GM23338 (cell line): ENCODE data around the gene TIRAP. TPM values are rescaled to one million over a fixed set of nuclear protein-coding genes. Genes with fewer than 3 reads are reported as not detected.
A peak's percentile ranks its signal among the peaks of the same experiment; 100 is the strongest.

ENCODE experiments used
- ATAC-seq: fragments of 200-7000 bp; cut with Tn5 transposase; 3 replicates; pipeline ENCODE4 v1.9.1; 2020
- DNase-seq: peaks from one replicate; pipeline ENCODE4 v3.0.0-alpha.2; 2015; ENCODE audit warnings: low spot score
- H2AFZ ChIP-seq: fragments of 200-600 bp; sonication (generic); 2 replicates; pipeline ENCODE4 v1.8.0; 2016; ENCODE audit warnings: antibody characterized with exemption, mild to moderate bottlenecking, moderate library complexity
- H3F3A ChIP-seq: fragments of 200-600 bp; sonication (generic); replicated peaks from 2 replicates; pipeline ENCODE4 v1.8.0; 2017; ENCODE audit warnings: antibody characterized with exemption, mixed run types, low read depth
- H3K27ac ChIP-seq: fragments of 200-600 bp; sonication (generic); 2 replicates; pipeline ENCODE4 v1.6.1; 2016; ENCODE audit warnings: low read depth
- H3K27me3 ChIP-seq: fragments of 200-600 bp; sonication (generic); 2 replicates; pipeline ENCODE4 v1.8.0; 2016; ENCODE audit warnings: mild to moderate bottlenecking, mixed run types, moderate library complexity; ENCODE audit not compliant: insufficient read depth
- H3K36me3 ChIP-seq: fragments of 200-600 bp; sonication (generic); 2 replicates; pipeline ENCODE4 v1.8.0; 2016; ENCODE audit warnings: mild to moderate bottlenecking; ENCODE audit not compliant: insufficient read depth
- H3K4me1 ChIP-seq: fragments of 200-600 bp; sonication (generic); 2 replicates; pipeline ENCODE4 v1.8.0; 2016; ENCODE audit warnings: mild to moderate bottlenecking, moderate library complexity; ENCODE audit not compliant: insufficient read depth
- H3K4me2 ChIP-seq: fragments of 200-600 bp; sonication (generic); 2 replicates; pipeline ENCODE4 v1.7.1; 2017; ENCODE audit warnings: mixed run types
- H3K4me3 ChIP-seq: fragments of 200-600 bp; sonication (generic); 2 replicates; pipeline ENCODE4 v1.6.1; 2016; ENCODE audit warnings: mixed run types
- H3K79me2 ChIP-seq: fragments of 200-600 bp; sonication (generic); replicated peaks from 2 replicates; pipeline ENCODE4 v1.8.0; 2017; ENCODE audit warnings: mild to moderate bottlenecking; ENCODE audit not compliant: insufficient read depth
- H3K9me2 ChIP-seq: fragments of 200-600 bp; sonication (generic); 2 replicates; pipeline ENCODE4 v1.8.0; 2017; ENCODE audit not compliant: insufficient read depth
- H4K20me1 ChIP-seq: fragments of 200-600 bp; sonication (generic); replicated peaks from 2 replicates; pipeline ENCODE4 v1.8.0; 2017; ENCODE audit warnings: mild to moderate bottlenecking; ENCODE audit not compliant: insufficient read depth
- H3K27ac Mint-ChIP-seq: 2 replicates; pipeline ENCODE4 v1.8.0; 2020; ENCODE audit warnings: inconsistent platforms, mild to moderate bottlenecking, moderate library complexity, mixed read lengths
- H3K27me3 Mint-ChIP-seq: 3 replicates; pipeline ENCODE4 v1.8.0; 2022; ENCODE audit warnings: low read depth, mild to moderate bottlenecking, moderate library complexity, mixed read lengths, inconsistent platforms; ENCODE audit not compliant: insufficient read depth, poor library complexity
- H3K36me3 Mint-ChIP-seq: 3 replicates; pipeline ENCODE4 v1.8.0; 2021; ENCODE audit warnings: low read depth, mild to moderate bottlenecking, inconsistent platforms, moderate library complexity, mixed read lengths
- H3K4me1 Mint-ChIP-seq: 3 replicates; pipeline ENCODE4 v1.8.0; 2020; ENCODE audit warnings: mild to moderate bottlenecking, inconsistent platforms, mixed read lengths
- H3K4me3 Mint-ChIP-seq: 3 replicates; pipeline ENCODE4 v1.8.0; 2021; ENCODE audit warnings: moderate library complexity, mild to moderate bottlenecking, inconsistent platforms, mixed read lengths
- H3K9me3 Mint-ChIP-seq: 3 replicates; pipeline ENCODE4 v1.8.0; 2020; ENCODE audit warnings: moderate library complexity, mild to moderate bottlenecking, inconsistent platforms, mixed read lengths
- CREB1 ChIP-seq: fragments of 250-450 bp; sonication (Bioruptor Pico); IDR thresholded peaks from 2 replicates; pipeline ENCODE4 v1.5.0; 2020; ENCODE audit warnings: low read depth, mild to moderate bottlenecking, moderate library complexity
- EZH2 ChIP-seq: fragments of 200-600 bp; sonication (generic); IDR thresholded peaks from one replicate; pipeline ENCODE4 v1.8.0; 2017; ENCODE audit warnings: antibody characterized with exemption, mild to moderate bottlenecking, low read depth; ENCODE audit not compliant: unreplicated experiment
- EZH2phosphoT487 ChIP-seq: fragments of 200-600 bp; sonication (generic); IDR thresholded peaks from one replicate; pipeline ENCODE4 v1.8.1; 2018; ENCODE audit warnings: antibody characterized with exemption; ENCODE audit not compliant: unreplicated experiment
- JUNB ChIP-seq: IDR thresholded peaks from one replicate; pipeline ENCODE4 v1.6.1; 2016; ENCODE audit warnings: antibody characterized with exemption; ENCODE audit not compliant: unreplicated experiment
- NANOG ChIP-seq: IDR thresholded peaks from 2 replicates; pipeline ENCODE4 v1.6.1; 2016; ENCODE audit warnings: antibody characterized with exemption, borderline replicate concordance
- POLR2AphosphoS5 ChIP-seq: IDR thresholded peaks from 2 replicates; pipeline ENCODE4 v1.6.1; 2016; ENCODE audit warnings: antibody characterized with exemption, low read depth
- REST ChIP-seq: IDR thresholded peaks from one replicate; pipeline ENCODE4 v1.6.1; 2018; ENCODE audit warnings: antibody characterized with exemption; ENCODE audit not compliant: unreplicated experiment
- STAT1 ChIP-seq: IDR thresholded peaks from one replicate; pipeline ENCODE4 v1.6.1; 2016; ENCODE audit warnings: antibody characterized with exemption; ENCODE audit not compliant: unreplicated experiment
- ZNF114 ChIP-seq: fragments of 250-450 bp; sonication (Bioruptor Pico); IDR thresholded peaks from 2 replicates; pipeline ENCODE4 v1.5.0; 2020; ENCODE audit warnings: mild to moderate bottlenecking, moderate library complexity
- ZNF331 ChIP-seq: fragments of 250-450 bp; sonication (Bioruptor Pico); IDR thresholded peaks from 2 replicates; pipeline ENCODE4 v1.5.0; 2020; ENCODE audit warnings: low read depth, mild to moderate bottlenecking, moderate library complexity
- ZNF462 ChIP-seq: fragments of 250-450 bp; sonication (Bioruptor Pico); IDR thresholded peaks from 2 replicates; pipeline ENCODE4 v1.5.0; 2020; ENCODE audit warnings: mild to moderate bottlenecking, moderate library complexity
- polyA plus RNA-seq: library from polyadenylated mRNA; unstranded; fragments of >200 nt; fragmentation: Nextera tagmentation; extraction: Ambion mirVana; gene quantifications from 2 replicates; pipeline ENCODE4 v1.2.1, GENCODE V29; 2016
- total RNA-seq: library from RNA; depleted of rRNA; stranded (reverse); fragments of >200 nt; shearing (Covaris generic); gene quantifications from 2 replicates; pipeline ENCODE4 v1.2.3, GENCODE V29; 2014
- TF ChIP-seq, protein P1 (sequence below), 2 experiments: fragments of 200-600 bp in 1 of 2; sonication (generic) in 1 of 2; conservative IDR thresholded peaks; 2 replicates each; pipeline versions ENCODE4 v1.5.1 to v1.6.1; 2016 to 2017; ENCODE audit warnings: antibody characterized with exemption in 2 of 2, low read depth in 2 of 2, mild to moderate bottlenecking in 2 of 2, moderate library complexity in 1 of 2
- TF ChIP-seq, protein P2 (sequence below): IDR thresholded peaks from 2 replicates; pipeline ENCODE4 v1.6.1; 2016; ENCODE audit warnings: antibody characterized with exemption

TIRAP gene
- total and polyA plus RNA-seq, 2 experiments from 2014 or later: 1.1 to 3.4 TPM

- peak overlapping the region; percentile 99 for H3K27ac Mint-ChIP-seq
- peaks cover 12% of the 10 kb centered on the region for H3K4me1 Mint-ChIP-seq
- H3K9me3 Mint-ChIP-seq: no peaks in the 10 kb centered on the region
- peak overlapping the region; percentile 96 for H3K4me3 Mint-ChIP-seq
- TF ChIP-seq ZNF331 (CRISPR knock-in tag) (no peak), ZNF114 (no peak), JUNB (no peak), EZH2 (no peak), POLR2AphosphoS5 (no peak), EZH2phosphoT487 (no peak), REST (no peak), STAT1 (no peak), NANOG (no peak), ZNF462 (CRISPR knock-in tag) (no peak), CREB1 (no peak)
- TF ChIP-seq, protein P1, sequence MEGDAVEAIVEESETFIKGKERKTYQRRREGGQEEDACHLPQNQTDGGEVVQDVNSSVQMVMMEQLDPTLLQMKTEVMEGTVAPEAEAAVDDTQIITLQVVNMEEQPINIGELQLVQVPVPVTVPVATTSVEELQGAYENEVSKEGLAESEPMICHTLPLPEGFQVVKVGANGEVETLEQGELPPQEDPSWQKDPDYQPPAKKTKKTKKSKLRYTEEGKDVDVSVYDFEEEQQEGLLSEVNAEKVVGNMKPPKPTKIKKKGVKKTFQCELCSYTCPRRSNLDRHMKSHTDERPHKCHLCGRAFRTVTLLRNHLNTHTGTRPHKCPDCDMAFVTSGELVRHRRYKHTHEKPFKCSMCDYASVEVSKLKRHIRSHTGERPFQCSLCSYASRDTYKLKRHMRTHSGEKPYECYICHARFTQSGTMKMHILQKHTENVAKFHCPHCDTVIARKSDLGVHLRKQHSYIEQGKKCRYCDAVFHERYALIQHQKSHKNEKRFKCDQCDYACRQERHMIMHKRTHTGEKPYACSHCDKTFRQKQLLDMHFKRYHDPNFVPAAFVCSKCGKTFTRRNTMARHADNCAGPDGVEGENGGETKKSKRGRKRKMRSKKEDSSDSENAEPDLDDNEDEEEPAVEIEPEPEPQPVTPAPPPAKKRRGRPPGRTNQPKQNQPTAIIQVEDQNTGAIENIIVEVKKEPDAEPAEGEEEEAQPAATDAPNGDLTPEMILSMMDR (conservative IDR thresholded peaks at IDR 0.05; ENCODE audit: low read depth in 2 of 2): no peak
- TF ChIP-seq, protein P2, sequence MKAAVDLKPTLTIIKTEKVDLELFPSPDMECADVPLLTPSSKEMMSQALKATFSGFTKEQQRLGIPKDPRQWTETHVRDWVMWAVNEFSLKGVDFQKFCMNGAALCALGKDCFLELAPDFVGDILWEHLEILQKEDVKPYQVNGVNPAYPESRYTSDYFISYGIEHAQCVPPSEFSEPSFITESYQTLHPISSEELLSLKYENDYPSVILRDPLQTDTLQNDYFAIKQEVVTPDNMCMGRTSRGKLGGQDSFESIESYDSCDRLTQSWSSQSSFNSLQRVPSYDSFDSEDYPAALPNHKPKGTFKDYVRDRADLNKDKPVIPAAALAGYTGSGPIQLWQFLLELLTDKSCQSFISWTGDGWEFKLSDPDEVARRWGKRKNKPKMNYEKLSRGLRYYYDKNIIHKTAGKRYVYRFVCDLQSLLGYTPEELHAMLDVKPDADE: no peak
- H2AFZ ChIP-seq: no peak overlapping the region; the same call in 1 of the 2 replicates
- H3F3A ChIP-seq: peaks cover 27% of the 10 kb centered on the region; the same call in 1 of the 2 replicates
- ATAC-seq (peak; percentile 52), DNase-seq (peak; percentile 55)
- no peaks in the 10 kb centered on the region for H3K27me3 ChIP-seq
- peak overlapping the region; percentile 95 for H3K27ac ChIP-seq
- H3K27me3 Mint-ChIP-seq: peaks cover 13% of the 10 kb centered on the region
- H3K79me2 ChIP-seq: peaks cover 38% of the 10 kb centered on the region
- H3K4me2 ChIP-seq: peak overlapping the region; percentile 82
- peaks cover 66% of the 10 kb centered on the region for H3K36me3 Mint-ChIP-seq
- no peaks in the 10 kb centered on the region for H4K20me1 ChIP-seq
- peaks cover 9% of the 10 kb centered on the region; the same call in 1 of the 2 replicates for H3K4me1 ChIP-seq
- no peaks in the 10 kb centered on the region for H3K9me2 ChIP-seq
- peaks cover 31% of the 10 kb centered on the region for H3K36me3 ChIP-seq
- peak overlapping the region; percentile 70 for H3K4me3 ChIP-seq
These were observed 14.6 kb upstream of the TIRAP start for GRCh38 chr11:126268361-126268707.
